Neural progenitor cell (in vitro differentiated cells): ENCODE results near the gene ZNF141.

Experiments
- EZH2 ChIP-seq: fragments of 200-600 bp; sonication (generic); IDR thresholded peaks from 2 replicates; pipeline ENCODE4 v1.6.1; 2017; ENCODE audit warnings: antibody characterized with exemption, mild to moderate bottlenecking, moderate library complexity
- EZH2phosphoT487 ChIP-seq: fragments of 200-600 bp; sonication (generic); IDR thresholded peaks from 2 replicates; pipeline ENCODE4 v1.6.1; 2017; ENCODE audit warnings: antibody characterized with exemption
- TF ChIP-seq, protein P1 (sequence below): fragments of 200-600 bp; sonication (generic); IDR thresholded peaks from 2 replicates; pipeline ENCODE4 v1.5.1; 2017; ENCODE audit warnings: antibody characterized with exemption, mild to moderate bottlenecking

- TF ChIP-seq, protein P1, sequence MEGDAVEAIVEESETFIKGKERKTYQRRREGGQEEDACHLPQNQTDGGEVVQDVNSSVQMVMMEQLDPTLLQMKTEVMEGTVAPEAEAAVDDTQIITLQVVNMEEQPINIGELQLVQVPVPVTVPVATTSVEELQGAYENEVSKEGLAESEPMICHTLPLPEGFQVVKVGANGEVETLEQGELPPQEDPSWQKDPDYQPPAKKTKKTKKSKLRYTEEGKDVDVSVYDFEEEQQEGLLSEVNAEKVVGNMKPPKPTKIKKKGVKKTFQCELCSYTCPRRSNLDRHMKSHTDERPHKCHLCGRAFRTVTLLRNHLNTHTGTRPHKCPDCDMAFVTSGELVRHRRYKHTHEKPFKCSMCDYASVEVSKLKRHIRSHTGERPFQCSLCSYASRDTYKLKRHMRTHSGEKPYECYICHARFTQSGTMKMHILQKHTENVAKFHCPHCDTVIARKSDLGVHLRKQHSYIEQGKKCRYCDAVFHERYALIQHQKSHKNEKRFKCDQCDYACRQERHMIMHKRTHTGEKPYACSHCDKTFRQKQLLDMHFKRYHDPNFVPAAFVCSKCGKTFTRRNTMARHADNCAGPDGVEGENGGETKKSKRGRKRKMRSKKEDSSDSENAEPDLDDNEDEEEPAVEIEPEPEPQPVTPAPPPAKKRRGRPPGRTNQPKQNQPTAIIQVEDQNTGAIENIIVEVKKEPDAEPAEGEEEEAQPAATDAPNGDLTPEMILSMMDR: no peak
- TF ChIP-seq EZH2phosphoT487: no peak
- TF ChIP-seq EZH2: no peak
These were observed 31.1 kb upstream of the ZNF141 start for GRCh38 chr4:306551-306961.
